ACC112 (cell line): ENCODE data around the gene KRTAP5-11.
"Not testable (repeated sequence)": the region's sequence is repeated elsewhere in the genome, so short reads cannot be mapped to it uniquely, and the experiment has no call there.

Source experiments
- H2AFZ ChIP-seq: fragments of 200-600 bp; sonication (generic); one replicate; pipeline ENCODE4 v1.6.0; 2017; ENCODE audit warnings: antibody characterized with exemption, low read length; ENCODE audit not compliant: unreplicated experiment
- H3K27ac ChIP-seq: fragments of 200-600 bp; sonication (generic); 2 replicates; pipeline ENCODE4 v1.5.1; 2014; ENCODE audit warnings: low read depth, mild to moderate bottlenecking, antibody characterized with exemption, low read length, moderate library complexity
- H3K27me3 ChIP-seq: fragments of 200-600 bp; sonication (generic); 2 replicates; pipeline ENCODE4 v1.6.1; 2014; ENCODE audit warnings: mild to moderate bottlenecking, antibody characterized with exemption, low read length, moderate library complexity, mixed read lengths; ENCODE audit not compliant: insufficient read depth
- H3K36me3 ChIP-seq: fragments of 200-600 bp; sonication (generic); 2 replicates; pipeline ENCODE4 v1.6.1; 2016; ENCODE audit warnings: mild to moderate bottlenecking, antibody characterized with exemption, low read length, moderate library complexity, mixed read lengths; ENCODE audit not compliant: insufficient read depth
- H3K4me1 ChIP-seq: fragments of 200-600 bp; sonication (generic); one replicate; pipeline ENCODE4 v1.6.1; 2016; ENCODE audit warnings: low read length, mixed read lengths; ENCODE audit not compliant: insufficient read depth, unreplicated experiment, control insufficient read depth
- H3K4me3 ChIP-seq: fragments of 200-600 bp; sonication (generic); 2 replicates; pipeline ENCODE4 v1.5.1; 2014; ENCODE audit warnings: mild to moderate bottlenecking, low read depth, low read length
- H3K79me2 ChIP-seq: fragments of 200-600 bp; sonication (generic); one replicate; pipeline ENCODE4 v1.6.0; 2016; ENCODE audit warnings: low read length; ENCODE audit not compliant: control insufficient read depth, unreplicated experiment, insufficient read depth

KRTAP5-11 gene

DNA sequence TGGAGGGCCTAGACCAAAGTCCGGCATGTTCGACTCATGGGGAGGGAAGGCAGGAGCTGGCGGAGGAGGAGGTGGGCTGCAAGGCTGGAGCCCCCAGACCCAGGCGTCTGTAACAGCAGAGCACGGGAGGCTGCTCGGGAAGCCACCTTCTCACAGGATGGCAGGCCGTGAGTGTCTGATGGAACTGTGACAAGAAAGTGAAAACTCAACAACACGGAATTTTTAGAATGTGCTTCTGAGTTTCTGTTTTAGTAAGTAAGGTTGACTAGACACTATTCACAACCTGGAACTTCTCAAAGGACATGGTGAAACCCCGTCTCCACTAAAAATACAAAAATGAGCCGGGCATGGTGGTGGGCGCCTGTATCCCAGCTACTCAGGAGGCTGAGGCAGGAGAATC is 42.7 kb downstream of the KRTAP5-11 start:
- H3K27ac ChIP-seq, H3K4me1 ChIP-seq, H2AFZ ChIP-seq, H3K79me2 ChIP-seq, H3K36me3 ChIP-seq, H3K4me3 ChIP-seq: not testable (repeated sequence)
- peaks cover 30% of the 10 kb centered on the region; the same call in 1 of the 2 replicates for H3K27me3 ChIP-seq

DNA sequence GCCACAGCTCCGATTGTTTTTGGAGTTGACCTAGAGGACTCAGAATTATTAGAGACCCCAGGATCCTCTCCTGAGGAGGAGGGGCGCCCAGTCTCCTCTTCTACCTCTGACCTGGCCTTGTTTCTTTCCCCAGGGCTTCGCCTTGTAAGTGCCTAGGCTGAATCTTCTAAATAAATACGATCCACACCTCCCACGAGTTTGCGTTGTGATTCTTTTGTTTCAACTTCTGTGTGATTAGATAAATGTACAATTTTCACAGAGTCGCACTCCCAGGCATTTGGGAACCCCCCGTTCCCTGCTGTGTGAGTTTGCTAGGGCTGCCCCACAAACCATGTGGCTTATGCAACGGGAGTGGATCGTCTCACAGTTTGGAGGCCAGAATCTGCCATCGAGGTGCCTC is 43.7 kb downstream of the KRTAP5-11 start:
- H3K79me2 ChIP-seq: no peaks in the 10 kb centered on the region
- H2AFZ ChIP-seq: no peak overlapping the region
- H3K27me3 ChIP-seq: peaks cover 27% of the 10 kb centered on the region; the same call in 1 of the 2 replicates

DNA sequence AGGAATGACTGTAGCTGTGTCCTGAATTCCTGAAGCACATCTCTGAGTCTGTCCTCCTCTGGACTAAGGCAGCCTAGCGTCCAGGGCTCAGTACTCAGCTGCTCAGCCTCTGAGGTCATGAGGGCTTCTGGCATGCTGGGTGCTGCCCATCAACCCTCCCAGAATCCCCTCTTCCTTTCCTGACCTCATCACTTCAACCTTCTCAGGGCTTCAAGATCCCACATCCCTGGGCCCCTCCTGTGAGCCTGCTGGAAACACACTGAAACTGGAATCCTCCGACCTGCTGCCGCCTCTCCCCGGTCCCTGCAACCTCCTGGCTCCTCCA is 44.0 kb downstream of the KRTAP5-11 start:
- Histone ChIP-seq H3K27me3 (peaks cover 23% of the 10 kb centered on the region; the same call in 1 of the 2 replicates), H2AFZ (no peak overlapping the region), H3K4me1 (no peaks in the 10 kb centered on the region), H3K79me2 (no peaks in the 10 kb centered on the region), H3K27ac (no peak overlapping the region), H3K36me3 (no peaks in the 10 kb centered on the region), H3K4me3 (no peak overlapping the region)

More for the DNA sequence above, 43.7 kb downstream of the KRTAP5-11 start:
- Histone ChIP-seq H3K4me1 (no peaks in the 10 kb centered on the region), H3K36me3 (no peaks in the 10 kb centered on the region), H3K27ac (no peak overlapping the region), H3K4me3 (no peak overlapping the region)

DNA sequence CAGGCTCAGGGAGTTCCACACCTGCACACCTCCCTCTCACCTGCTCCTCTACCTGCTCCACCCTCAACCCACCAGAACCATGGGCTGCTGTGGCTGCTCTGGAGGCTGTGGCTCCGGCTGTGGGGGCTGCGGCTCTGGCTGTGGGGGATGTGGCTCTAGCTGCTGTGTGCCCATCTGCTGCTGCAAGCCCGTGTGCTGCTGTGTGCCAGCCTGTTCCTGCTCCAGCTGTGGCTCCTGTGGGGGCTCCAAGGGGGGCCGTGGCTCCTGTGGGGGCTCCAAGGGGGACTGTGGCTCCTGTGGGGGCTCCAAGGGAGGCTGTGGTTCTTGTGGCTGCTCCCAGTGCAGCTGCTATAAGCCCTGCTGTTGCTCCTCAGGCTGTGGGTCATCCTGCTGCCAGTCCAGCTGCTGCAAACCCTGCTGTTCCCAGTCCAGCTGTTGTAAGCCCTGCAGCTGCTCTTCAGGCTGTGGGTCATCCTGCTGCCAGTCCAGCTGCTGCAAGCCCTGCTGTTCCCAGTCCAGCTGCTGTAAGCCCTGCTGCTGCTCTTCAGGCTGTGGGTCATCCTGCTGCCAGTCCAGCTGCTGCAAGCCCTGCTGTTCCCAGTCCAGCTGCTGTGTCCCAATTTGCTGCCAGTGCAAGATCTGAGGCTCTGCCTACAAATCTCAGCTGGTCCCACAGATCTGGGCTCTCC is 44.6 kb downstream of the KRTAP5-11 start, which contains the start of gene KRTAP5-8:
TSS of gene KRTAP5-8 (plus strand) at position 49 of the 689 bp plus-strand sequence. CDS start at position 80, 31 bp downstream.
- not testable (repeated sequence) for H3K4me1 ChIP-seq, H3K27ac ChIP-seq, H3K36me3 ChIP-seq, H3K79me2 ChIP-seq, H3K4me3 ChIP-seq, H2AFZ ChIP-seq
- peaks cover 19% of the 10 kb centered on the region; the same call in 1 of the 2 replicates for H3K27me3 ChIP-seq

DNA sequence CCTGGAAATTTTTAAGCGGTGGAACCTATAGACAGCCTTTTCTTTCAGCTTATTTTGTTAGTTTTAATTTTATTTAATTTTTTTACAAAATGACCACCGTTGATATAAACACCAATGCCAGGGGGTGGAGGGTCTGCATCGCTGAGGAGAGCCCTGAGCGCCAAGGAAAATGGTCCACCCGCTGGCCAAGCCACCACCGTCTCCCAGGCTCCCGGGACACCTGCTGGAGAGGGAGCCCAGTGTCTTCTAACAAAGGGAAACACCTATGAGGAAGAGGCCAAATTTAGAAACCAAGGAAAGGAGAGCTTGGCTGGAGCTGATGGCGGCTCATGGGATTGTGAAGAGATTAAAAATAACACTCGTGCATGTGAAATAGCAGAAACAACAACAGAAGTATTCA is 45.1 kb downstream of the KRTAP5-11 start:
- Histone ChIP-seq H3K4me1 (no peaks in the 10 kb centered on the region), H3K79me2 (no peaks in the 10 kb centered on the region), H3K36me3 (no peaks in the 10 kb centered on the region), H3K4me3 (no peak overlapping the region), H3K27ac (no peak overlapping the region), H2AFZ (no peak overlapping the region), H3K27me3 (peaks cover 18% of the 10 kb centered on the region; the same call in 1 of the 2 replicates)

DNA sequence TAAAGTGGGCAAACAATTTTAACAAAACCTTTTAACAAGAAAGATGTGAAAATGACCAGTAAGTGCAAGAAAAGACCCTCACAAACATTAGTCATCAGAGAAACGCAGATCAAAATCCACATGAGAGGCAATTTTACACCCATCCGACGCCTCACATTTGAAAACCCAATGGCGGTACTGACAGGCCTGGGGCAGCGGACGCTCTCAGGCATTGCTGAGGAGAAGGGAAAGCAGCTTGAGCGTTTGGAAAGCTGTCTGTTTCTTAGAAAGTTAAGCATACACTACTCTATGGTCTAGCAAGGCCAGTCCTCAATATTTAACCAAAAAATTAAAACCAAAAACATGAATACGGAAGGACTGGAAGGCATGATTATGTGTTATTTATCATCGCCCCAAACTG is 46.9 kb downstream of the KRTAP5-11 start:
- H3K27me3 ChIP-seq: peaks cover 4% of the 10 kb centered on the region; the same call in 1 of the 2 replicates
- H3K79me2 ChIP-seq: no peaks in the 10 kb centered on the region
- no peaks in the 10 kb centered on the region for H3K4me1 ChIP-seq
- no peak overlapping the region for H3K4me3 ChIP-seq
- no peaks in the 10 kb centered on the region for H3K36me3 ChIP-seq
- H2AFZ ChIP-seq: no peak overlapping the region
- no peak overlapping the region for H3K27ac ChIP-seq

DNA sequence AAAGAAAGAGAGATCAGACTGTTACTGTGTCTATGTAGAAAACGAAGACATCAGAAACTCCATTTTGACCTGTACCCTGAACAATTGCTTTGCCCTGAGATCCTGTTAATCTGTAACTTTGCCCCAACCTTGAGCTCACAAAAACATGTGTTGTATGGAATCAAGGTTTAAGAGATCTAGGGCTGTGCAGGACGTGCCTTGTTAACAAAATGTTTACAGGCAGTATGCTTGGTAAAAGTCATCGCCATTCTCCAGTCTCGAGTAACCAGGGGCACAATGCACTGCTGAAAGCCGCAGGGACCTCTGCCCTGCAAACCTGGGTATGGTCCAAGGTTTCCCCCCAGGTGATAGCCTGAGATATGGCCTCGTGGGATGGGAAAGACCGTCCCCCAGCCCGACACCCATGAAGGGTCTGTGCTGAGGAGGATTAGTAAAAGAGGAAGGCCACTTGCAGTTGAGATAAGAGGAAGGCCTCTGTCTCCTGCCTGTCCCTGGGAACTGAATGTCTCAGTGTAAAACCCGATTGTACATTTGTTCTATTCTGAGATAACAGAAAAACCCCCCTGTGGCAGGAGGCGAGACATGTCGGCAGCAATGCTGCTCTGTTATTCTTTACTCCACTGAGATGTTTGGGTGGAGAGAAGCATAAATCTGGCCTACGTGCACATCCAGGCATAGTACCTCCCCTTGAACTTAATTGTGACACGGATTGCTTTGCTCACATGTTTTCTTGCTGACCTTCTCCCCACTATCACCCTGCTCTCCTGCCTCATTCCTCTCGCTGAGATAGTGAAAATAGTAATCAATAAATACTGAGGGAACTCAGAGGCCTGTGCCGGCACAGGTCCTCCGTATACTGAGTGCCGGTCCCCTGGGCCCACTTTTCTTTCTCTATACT is 47.7 kb downstream of the KRTAP5-11 start:
- not testable (repeated sequence) for H3K27ac ChIP-seq, H3K4me1 ChIP-seq, H3K27me3 ChIP-seq, H3K79me2 ChIP-seq, H2AFZ ChIP-seq, H3K4me3 ChIP-seq, H3K36me3 ChIP-seq

DNA sequence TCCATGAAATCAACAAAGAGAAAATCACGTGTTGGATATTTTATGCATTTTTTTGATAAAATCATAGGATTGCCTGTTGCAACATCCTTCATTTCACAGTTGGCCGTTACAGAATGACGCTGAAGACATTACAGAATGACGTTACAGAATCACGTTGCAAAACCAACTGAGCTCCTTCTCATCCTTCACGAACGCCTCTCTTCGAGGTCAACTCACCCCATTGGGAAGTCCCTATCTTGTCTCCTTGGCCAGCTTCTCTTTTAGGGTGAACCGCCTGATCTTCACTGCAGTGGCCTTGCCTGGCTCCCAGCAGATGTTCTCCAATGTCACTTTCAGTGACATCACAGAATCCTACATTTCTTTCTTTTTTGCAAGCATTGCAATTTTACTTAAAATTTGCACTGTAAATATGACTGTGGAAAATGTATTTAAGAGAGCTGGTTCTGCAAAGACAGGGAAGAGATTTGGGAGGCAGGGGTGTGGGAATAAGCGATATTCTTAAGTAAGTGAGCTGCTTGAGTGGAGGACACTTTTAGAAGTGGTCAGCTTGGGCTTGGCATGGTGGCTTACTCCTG is 50.6 kb downstream of the KRTAP5-11 start:
- Histone ChIP-seq H3K27ac (no peak overlapping the region), H3K4me3 (no peak overlapping the region), H3K27me3 (peaks cover 6% of the 10 kb centered on the region; the same call in 1 of the 2 replicates), H3K36me3 (no peaks in the 10 kb centered on the region), H2AFZ (no peak overlapping the region), H3K4me1 (no peaks in the 10 kb centered on the region), H3K79me2 (no peaks in the 10 kb centered on the region)
